Neural cell (in vitro differentiated cells): ENCODE results near the gene TLX1. TPM values are rescaled to one million over a fixed set of nuclear protein-coding genes. Genes with fewer than 3 reads are reported as not detected.

Experiments
- H2AFZ ChIP-seq: fragments of 200-600, 300-800 bp; sonication (generic), shearing (Covaris generic); 2 replicates; pipeline ENCODE4 v1.6.0; 2014; ENCODE audit warnings: low read depth, mild to moderate bottlenecking, antibody characterized with exemption, low read length, moderate library complexity
- H3F3A ChIP-seq: fragments of 200-600 bp; shearing (Covaris generic); 2 replicates; pipeline ENCODE4 v1.6.1; 2016; ENCODE audit warnings: mild to moderate bottlenecking, moderate library complexity, mixed read lengths, antibody characterized with exemption, low read length; ENCODE audit not compliant: insufficient read depth, poor library complexity, severe bottlenecking
- H3K27ac ChIP-seq: fragments of 200-600, 300-800 bp; sonication (generic), shearing (Covaris generic); 2 replicates; pipeline ENCODE4 v1.5.1; 2014; ENCODE audit warnings: mild to moderate bottlenecking, low read length, moderate library complexity
- H3K27me3 ChIP-seq: fragments of 300-800, 200-600 bp; sonication (generic), shearing (Covaris generic); 2 replicates; pipeline ENCODE4 v1.6.0; 2014; ENCODE audit warnings: mild to moderate bottlenecking, low read depth, low read length, moderate library complexity; ENCODE audit not compliant: insufficient read depth
- H3K36me3 ChIP-seq: fragments of 300-800, 200-600 bp; sonication (generic), shearing (Covaris generic); 2 replicates; pipeline ENCODE4 v1.5.1; 2014; ENCODE audit warnings: mild to moderate bottlenecking, antibody characterized with exemption, low read length, moderate library complexity; ENCODE audit not compliant: insufficient read depth
- H3K4me2 ChIP-seq: fragments of 300-800, 200-600 bp; sonication (generic), shearing (Covaris generic); 2 replicates; pipeline ENCODE4 v1.6.0; 2014; ENCODE audit warnings: mild to moderate bottlenecking, low read length
- H3K4me3 ChIP-seq: fragments of 300-800, 200-600 bp; sonication (generic), shearing (Covaris generic); 2 replicates; pipeline ENCODE4 v1.5.1; 2014; ENCODE audit warnings: mild to moderate bottlenecking, low read length, moderate library complexity
- H3K79me2 ChIP-seq: fragments of 200-600 bp; shearing (Covaris generic); replicated peaks from 2 replicates; pipeline ENCODE4 v1.6.0; 2014; ENCODE audit warnings: mild to moderate bottlenecking, low read length, moderate library complexity; ENCODE audit not compliant: insufficient read depth
- H3K9ac ChIP-seq: fragments of 300-800, 200-600 bp; sonication (generic), shearing (Covaris generic); 2 replicates; pipeline ENCODE4 v1.6.1; 2016; ENCODE audit warnings: mild to moderate bottlenecking, low read length, mixed read lengths
- H3K9me2 ChIP-seq: fragments of 200-600 bp; shearing (Covaris generic); 2 replicates; pipeline ENCODE4 v1.6.1; 2016; ENCODE audit warnings: mild to moderate bottlenecking, low read length, mixed read lengths; ENCODE audit not compliant: insufficient read depth
- H3K9me3 ChIP-seq: fragments of 200-600, 300-800 bp; sonication (generic), shearing (Covaris generic); 2 replicates; pipeline ENCODE4 v1.6.1; 2016; ENCODE audit warnings: mild to moderate bottlenecking, mixed run types, low read length, moderate library complexity, mixed read lengths
- H4K20me1 ChIP-seq: fragments of 200-600 bp; shearing (Covaris generic); 2 replicates; pipeline ENCODE4 v1.6.1; 2016; ENCODE audit warnings: mild to moderate bottlenecking, mixed run types; ENCODE audit not compliant: insufficient read depth
- EP300 ChIP-seq: fragments of 450-650 bp; conservative IDR thresholded peaks from 2 replicates; pipeline ENCODE4 v1.6.1; 2014; ENCODE audit warnings: antibody characterized with exemption, mild to moderate bottlenecking, moderate library complexity; ENCODE audit not compliant: poor library complexity, severe bottlenecking
- EZH2 ChIP-seq: fragments of 200-600, 300-800 bp; shearing (Covaris generic), sonication (generic); IDR thresholded peaks from 2 replicates; pipeline ENCODE4 v1.6.1; 2014; ENCODE audit warnings: antibody characterized with exemption, low read length, borderline replicate concordance, mild to moderate bottlenecking; ENCODE audit not compliant: insufficient read depth, poor library complexity, severe bottlenecking
- MXI1 ChIP-seq: fragments of 450-650 bp; conservative IDR thresholded peaks from 2 replicates; pipeline ENCODE4 v1.6.1; 2014; ENCODE audit warnings: antibody characterized with exemption, mild to moderate bottlenecking; ENCODE audit not compliant: poor library complexity, severe bottlenecking
- POLR2AphosphoS5 ChIP-seq: IDR thresholded peaks from 2 replicates; pipeline ENCODE4 v1.6.1; 2012
- RAD21 ChIP-seq: fragments of 450-650 bp; conservative IDR thresholded peaks from 2 replicates; pipeline ENCODE4 v1.6.1; 2014; ENCODE audit warnings: antibody characterized with exemption, mild to moderate bottlenecking, moderate library complexity
- SMC3 ChIP-seq: fragments of 450-650 bp; conservative IDR thresholded peaks from 2 replicates; pipeline ENCODE4 v1.6.1; 2014; ENCODE audit warnings: antibody characterized with exemption, mild to moderate bottlenecking, moderate library complexity; ENCODE audit not compliant: poor library complexity
- TAF1 ChIP-seq: IDR thresholded peaks from 2 replicates; pipeline ENCODE4 v1.6.1; 2012; ENCODE audit warnings: low read depth
- polyA plus RNA-seq: library from polyadenylated mRNA; depleted of rRNA; stranded (reverse); fragments of >200 nt; gene quantifications from 2 replicates; pipeline ENCODE4 v1.2.3, GENCODE V29; 2014
- TF ChIP-seq, protein P1 (sequence below): IDR thresholded peaks from 2 replicates; pipeline ENCODE4 v1.6.1; 2012; ENCODE audit warnings: borderline replicate concordance
- TF ChIP-seq, protein P2 (sequence below): fragments of 450-650 bp; IDR thresholded peaks from 2 replicates; pipeline ENCODE4 v1.5.1; 2014; ENCODE audit warnings: antibody characterized with exemption, mild to moderate bottlenecking, moderate library complexity; ENCODE audit not compliant: poor library complexity, severe bottlenecking

Gene TLX1
- polyA plus RNA-seq, 1 donor from 2014 or later, result not detected

DNA sequence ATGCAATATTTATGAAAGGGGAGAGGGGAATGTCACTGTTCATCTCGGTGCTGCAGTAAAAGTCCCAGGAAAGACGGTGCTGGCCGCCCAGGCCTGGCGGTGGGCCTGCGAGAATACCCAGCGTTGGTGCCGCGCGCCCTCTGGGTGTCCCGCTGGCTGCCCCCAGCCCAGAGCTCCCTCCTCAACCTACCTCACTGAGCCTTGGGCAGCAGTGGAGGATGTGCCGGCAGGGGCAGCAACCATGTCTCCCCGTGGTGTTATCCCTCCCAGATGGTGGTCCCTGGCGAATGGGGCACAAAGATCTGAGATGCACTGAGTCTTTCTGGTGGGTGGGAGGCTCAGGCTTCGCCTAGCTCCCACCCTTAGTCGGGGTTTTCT is 9.5 kb upstream of the TLX1 start:
- Histone ChIP-seq H3K9me3 (no peaks in the 10 kb centered on the region), H3K9ac (no peak overlapping the region), H3K27me3 (peaks cover 98% of the 10 kb centered on the region), H3K79me2 (no peaks in the 10 kb centered on the region), H3K9me2 (no peaks in the 10 kb centered on the region), H3K27ac (no peak overlapping the region), H3K4me2 (no peak overlapping the region), H2AFZ (no peak overlapping the region), H3K4me3 (peak overlapping the region; percentile 45), H4K20me1 (no peaks in the 10 kb centered on the region), H3F3A (no peaks in the 10 kb centered on the region), H3K36me3 (no peaks in the 10 kb centered on the region)
- TF ChIP-seq EZH2 (peak; percentile 64), POLR2AphosphoS5 (no peak), RAD21 (no peak), MXI1 (no peak)
- TF ChIP-seq, protein P1, sequence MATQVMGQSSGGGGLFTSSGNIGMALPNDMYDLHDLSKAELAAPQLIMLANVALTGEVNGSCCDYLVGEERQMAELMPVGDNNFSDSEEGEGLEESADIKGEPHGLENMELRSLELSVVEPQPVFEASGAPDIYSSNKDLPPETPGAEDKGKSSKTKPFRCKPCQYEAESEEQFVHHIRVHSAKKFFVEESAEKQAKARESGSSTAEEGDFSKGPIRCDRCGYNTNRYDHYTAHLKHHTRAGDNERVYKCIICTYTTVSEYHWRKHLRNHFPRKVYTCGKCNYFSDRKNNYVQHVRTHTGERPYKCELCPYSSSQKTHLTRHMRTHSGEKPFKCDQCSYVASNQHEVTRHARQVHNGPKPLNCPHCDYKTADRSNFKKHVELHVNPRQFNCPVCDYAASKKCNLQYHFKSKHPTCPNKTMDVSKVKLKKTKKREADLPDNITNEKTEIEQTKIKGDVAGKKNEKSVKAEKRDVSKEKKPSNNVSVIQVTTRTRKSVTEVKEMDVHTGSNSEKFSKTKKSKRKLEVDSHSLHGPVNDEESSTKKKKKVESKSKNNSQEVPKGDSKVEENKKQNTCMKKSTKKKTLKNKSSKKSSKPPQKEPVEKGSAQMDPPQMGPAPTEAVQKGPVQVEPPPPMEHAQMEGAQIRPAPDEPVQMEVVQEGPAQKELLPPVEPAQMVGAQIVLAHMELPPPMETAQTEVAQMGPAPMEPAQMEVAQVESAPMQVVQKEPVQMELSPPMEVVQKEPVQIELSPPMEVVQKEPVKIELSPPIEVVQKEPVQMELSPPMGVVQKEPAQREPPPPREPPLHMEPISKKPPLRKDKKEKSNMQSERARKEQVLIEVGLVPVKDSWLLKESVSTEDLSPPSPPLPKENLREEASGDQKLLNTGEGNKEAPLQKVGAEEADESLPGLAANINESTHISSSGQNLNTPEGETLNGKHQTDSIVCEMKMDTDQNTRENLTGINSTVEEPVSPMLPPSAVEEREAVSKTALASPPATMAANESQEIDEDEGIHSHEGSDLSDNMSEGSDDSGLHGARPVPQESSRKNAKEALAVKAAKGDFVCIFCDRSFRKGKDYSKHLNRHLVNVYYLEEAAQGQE, result no peak

DNA sequence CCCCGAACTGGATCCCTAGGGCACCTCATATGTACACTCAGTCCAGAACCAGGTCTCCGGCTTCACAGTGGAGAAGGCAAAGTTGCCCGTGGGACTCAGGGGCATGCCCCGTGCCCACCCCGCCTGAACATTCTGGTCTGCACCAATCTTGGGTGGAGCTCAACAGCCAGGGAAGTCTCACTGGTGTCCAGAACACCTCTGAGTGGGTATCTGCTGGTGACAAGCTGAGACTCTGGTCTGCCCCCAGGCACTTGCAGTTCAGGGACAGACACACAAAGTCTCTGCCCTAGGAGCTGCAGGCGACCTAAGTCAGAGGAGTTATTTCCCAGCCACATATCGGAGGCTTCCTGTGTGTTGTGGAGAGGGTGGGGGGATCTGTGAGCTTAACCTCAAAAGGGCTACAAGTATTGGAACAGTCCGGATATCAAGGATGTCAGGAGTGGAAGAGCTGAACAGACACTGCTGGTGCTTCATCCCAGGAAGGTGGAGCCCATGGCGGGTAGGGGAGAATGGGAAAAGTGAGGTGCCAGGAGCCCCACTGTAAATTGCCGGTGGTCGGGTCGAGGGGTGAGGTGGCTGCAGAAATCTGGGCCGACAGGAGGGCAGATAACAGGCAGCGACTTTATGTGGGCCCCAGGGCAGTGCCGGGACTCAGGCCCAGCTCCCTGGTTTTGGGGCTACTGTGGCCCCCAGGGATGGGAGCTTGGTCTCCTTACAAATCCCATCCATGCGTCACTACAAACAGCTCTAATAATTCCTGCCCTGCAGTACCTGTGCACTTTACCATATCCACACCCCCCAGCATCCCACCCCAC is 8.6 kb upstream of the TLX1 start:
- H3K27ac ChIP-seq, result no peak overlapping the region
- peaks cover 100% of the 10 kb centered on the region for H3K27me3 ChIP-seq
- no peak overlapping the region for H3K4me3 ChIP-seq
- no peak overlapping the region for H3K4me2 ChIP-seq
- H4K20me1 ChIP-seq, result no peaks in the 10 kb centered on the region
- H2AFZ ChIP-seq, result no peak overlapping the region
- H3F3A ChIP-seq, result no peaks in the 10 kb centered on the region
- no peaks in the 10 kb centered on the region for H3K79me2 ChIP-seq
- H3K9ac ChIP-seq, result no peak overlapping the region
- H3K36me3 ChIP-seq, result no peaks in the 10 kb centered on the region
- H3K9me3 ChIP-seq, result no peaks in the 10 kb centered on the region
- H3K9me2 ChIP-seq, result no peaks in the 10 kb centered on the region
- TF ChIP-seq RAD21, result no peak
- TF ChIP-seq, protein P2, sequence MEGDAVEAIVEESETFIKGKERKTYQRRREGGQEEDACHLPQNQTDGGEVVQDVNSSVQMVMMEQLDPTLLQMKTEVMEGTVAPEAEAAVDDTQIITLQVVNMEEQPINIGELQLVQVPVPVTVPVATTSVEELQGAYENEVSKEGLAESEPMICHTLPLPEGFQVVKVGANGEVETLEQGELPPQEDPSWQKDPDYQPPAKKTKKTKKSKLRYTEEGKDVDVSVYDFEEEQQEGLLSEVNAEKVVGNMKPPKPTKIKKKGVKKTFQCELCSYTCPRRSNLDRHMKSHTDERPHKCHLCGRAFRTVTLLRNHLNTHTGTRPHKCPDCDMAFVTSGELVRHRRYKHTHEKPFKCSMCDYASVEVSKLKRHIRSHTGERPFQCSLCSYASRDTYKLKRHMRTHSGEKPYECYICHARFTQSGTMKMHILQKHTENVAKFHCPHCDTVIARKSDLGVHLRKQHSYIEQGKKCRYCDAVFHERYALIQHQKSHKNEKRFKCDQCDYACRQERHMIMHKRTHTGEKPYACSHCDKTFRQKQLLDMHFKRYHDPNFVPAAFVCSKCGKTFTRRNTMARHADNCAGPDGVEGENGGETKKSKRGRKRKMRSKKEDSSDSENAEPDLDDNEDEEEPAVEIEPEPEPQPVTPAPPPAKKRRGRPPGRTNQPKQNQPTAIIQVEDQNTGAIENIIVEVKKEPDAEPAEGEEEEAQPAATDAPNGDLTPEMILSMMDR, result no peak
- TF ChIP-seq MXI1, result no peak
- no peak for TF ChIP-seq POLR2AphosphoS5
- no peak for TF ChIP-seq SMC3
- TF ChIP-seq, protein P1, result no peak
- no peak for TF ChIP-seq TAF1
- no peak for TF ChIP-seq EZH2
- TF ChIP-seq EP300, result no peak
